B cell (primary cell): ENCODE data around the gene SLC2A4. TPM values are rescaled to one million over a fixed set of nuclear protein-coding genes. Genes with fewer than 3 reads are reported as not detected.

Experiments used
- ATAC-seq: fragments of 200-7000 bp; cut with Tn5 transposase; one replicate; pipeline ENCODE4 v1.10.0; 2021; ENCODE audit warnings: low read depth, mild to moderate bottlenecking, moderate number of reproducible peaks, moderate library complexity
- CTCF ChIA-PET: fragments of 350-600 bp; sonication (Branson Sonifier 250); formaldehyde crosslinking; loops from one replicate; lab custom pipeline; 2021; ENCODE audit warnings: antibody characterized with exemption, inconsistent platforms; lab: Charles Lee
- POLR2A ChIA-PET: fragments of 350-600 bp; sonication (Branson Sonifier 250); formaldehyde crosslinking; loops from one replicate; lab custom pipeline; 2021; ENCODE audit warnings: antibody characterized with exemption; lab: Charles Lee
- DNase-seq: peaks from one replicate; pipeline ENCODE4 v3.0.0; 2013
- H2AFZ ChIP-seq: 2 replicates; pipeline ENCODE4 v1.6.1; 2012; ENCODE audit warnings: mild to moderate bottlenecking, low read depth, low read length; ENCODE audit not compliant: insufficient read depth, poor library complexity, severe bottlenecking
- H3K27ac ChIP-seq, 2 donors: 1 replicate in 1 of 2; 2 replicates in 1 of 2; pipeline ENCODE4 v1.5.1; 2012 to 2013; ENCODE audit warnings: low read length in 2 of 2, mild to moderate bottlenecking in 2 of 2, moderate library complexity in 1 of 2
- H3K27me3 ChIP-seq, 4 experiments: fragments of 200-600 bp in 1 of 4; sonication (generic) in 1 of 4; replicated peaks in 1 of 4; 1 replicate in 2 of 4; 2 replicates in 2 of 4; pipeline versions ENCODE4 v1.6.1 to v1.7.0; 2013 to 2016; ENCODE audit warnings: low read length in 3 of 4, mild to moderate bottlenecking in 2 of 4, mixed read lengths in 1 of 4, moderate library complexity in 1 of 4; ENCODE audit not compliant: insufficient read depth in 4 of 4, control insufficient read depth in 3 of 4; ENCODE audit errors: control extremely low read depth in 1 of 4
- H3K36me3 ChIP-seq, 2 experiments: replicated peaks in 1 of 2; 1 replicate in 1 of 2; 2 replicates in 1 of 2; pipeline versions ENCODE4 v1.6.1 to v1.7.1; 2013; ENCODE audit warnings: low read length in 1 of 2; ENCODE audit not compliant: insufficient read depth in 2 of 2, control insufficient read depth in 1 of 2; ENCODE audit errors: control extremely low read depth in 1 of 2, extremely low read depth in 1 of 2
- H3K4me1 ChIP-seq, 2 donors: fragments of 200-600 bp in 1 of 2; sonication (generic) in 1 of 2; 1 replicate in 1 of 2; 2 replicates in 1 of 2; pipeline versions ENCODE4 v1.5.1 to v1.6.1; 2013 to 2017; ENCODE audit warnings: low read length in 2 of 2; ENCODE audit not compliant: control insufficient read depth in 2 of 2, insufficient read depth in 2 of 2
- H3K4me2 ChIP-seq: replicated peaks from 2 replicates; pipeline ENCODE3; 2012; ENCODE audit warnings: mild to moderate bottlenecking, low read depth, low read length; ENCODE audit not compliant: poor library complexity, severe bottlenecking
- H3K4me3 ChIP-seq, 5 experiments: fragments of 200-600 bp in 1 of 5; sonication (generic) in 1 of 5; 1 replicate in 3 of 5; 2 replicates in 2 of 5; pipeline versions ENCODE4 v1.5.1 to v1.7.0; 2011 to 2016; ENCODE audit warnings: low read length in 4 of 5, mild to moderate bottlenecking in 4 of 5, low read depth in 2 of 5, control low read depth in 1 of 5, moderate library complexity in 1 of 5; ENCODE audit not compliant: insufficient read depth in 1 of 5; ENCODE audit errors: control extremely low read depth in 1 of 5, extremely low read depth in 1 of 5
- H3K79me2 ChIP-seq: fragments of 200-600 bp; sonication (generic); one replicate; pipeline ENCODE4 v1.6.0; 2016; ENCODE audit warnings: low read length; ENCODE audit not compliant: control insufficient read depth, insufficient read depth
- H3K9ac ChIP-seq: fragments of 200-600 bp; sonication (generic); 2 replicates; pipeline ENCODE4 v1.6.1; 2017; ENCODE audit warnings: mild to moderate bottlenecking, low read length, moderate library complexity
- H3K9me3 ChIP-seq, 3 donors: one replicate each; pipeline versions ENCODE4 v1.6.1 to v1.7.1; 2013; ENCODE audit warnings: low read length in 2 of 3; ENCODE audit not compliant: control insufficient read depth in 2 of 3, insufficient read depth in 1 of 3; ENCODE audit errors: control extremely low read depth in 1 of 3
- H4K20me1 ChIP-seq: 2 replicates; pipeline ENCODE4 v1.6.0; 2012; ENCODE audit warnings: mild to moderate bottlenecking, low read length; ENCODE audit not compliant: insufficient read depth, control insufficient read depth, poor library complexity, severe bottlenecking
- H3K27ac Mint-ChIP-seq: one replicate; pipeline ENCODE4 v1.8.0; 2021; ENCODE audit warnings: mixed read lengths
- H3K27me3 Mint-ChIP-seq: one replicate; pipeline ENCODE4 v1.8.0; 2021; ENCODE audit warnings: mixed read lengths
- H3K4me1 Mint-ChIP-seq: one replicate; pipeline ENCODE4 v1.8.0; 2021; ENCODE audit warnings: mixed read lengths
- H3K4me3 Mint-ChIP-seq: one replicate; pipeline ENCODE4 v1.8.0; 2021; ENCODE audit warnings: mixed read lengths
- H3K9me3 Mint-ChIP-seq: one replicate; pipeline ENCODE4 v1.8.0; 2022; ENCODE audit warnings: mixed read lengths; ENCODE audit not compliant: insufficient read depth
- EZH2 ChIP-seq: IDR thresholded peaks from 2 replicates; pipeline ENCODE4 v1.6.1; 2012; ENCODE audit warnings: borderline replicate concordance, low read depth, mild to moderate bottlenecking, moderate library complexity, low read length; ENCODE audit not compliant: insufficient read depth, poor library complexity, severe bottlenecking
- WGBS: methylation state at CpG from one replicate; pipeline ENCODE4 v1.1.5; 2013; ENCODE audit warnings: missing lambda C conversion rate; ENCODE audit not compliant: insufficient coverage; 5-methylcytosine and 5-hydroxymethylcytosine counted together
- intact Hi-C: fragments of 100-400 bp; cut with micrococcal nuclease; formaldehyde crosslinking; loops from one replicate; pipeline ENCODE4 v1.10.0; 2022
- polyA plus RNA-seq: library from polyadenylated mRNA; depleted of rRNA; stranded (reverse); fragments of >200 nt; gene quantifications from 2 replicates; pipeline ENCODE4 v1.2.3, GENCODE V29; 2012
- total RNA-seq, 2 donors: library from RNA; stranded (reverse); fragments of 120-200 nt in 1 of 2; gene quantifications; 1 replicate in 1 of 2; 2 replicates in 1 of 2; pipeline versions ENCODE4 v1.2.3 to v1.2.4, GENCODE V29; 2013 to 2022
- TF ChIP-seq, protein P1 (sequence below): fragments of 200-600 bp; IDR thresholded peaks from one replicate; pipeline ENCODE4 v1.8.0; 2022; ENCODE audit warnings: antibody characterized with exemption, mild to moderate bottlenecking

SLC2A4 gene
- total and polyA plus RNA-seq, 2 donors (not counting 1 experiment from before 2014, with no cell fraction given) = not detected

DNA sequence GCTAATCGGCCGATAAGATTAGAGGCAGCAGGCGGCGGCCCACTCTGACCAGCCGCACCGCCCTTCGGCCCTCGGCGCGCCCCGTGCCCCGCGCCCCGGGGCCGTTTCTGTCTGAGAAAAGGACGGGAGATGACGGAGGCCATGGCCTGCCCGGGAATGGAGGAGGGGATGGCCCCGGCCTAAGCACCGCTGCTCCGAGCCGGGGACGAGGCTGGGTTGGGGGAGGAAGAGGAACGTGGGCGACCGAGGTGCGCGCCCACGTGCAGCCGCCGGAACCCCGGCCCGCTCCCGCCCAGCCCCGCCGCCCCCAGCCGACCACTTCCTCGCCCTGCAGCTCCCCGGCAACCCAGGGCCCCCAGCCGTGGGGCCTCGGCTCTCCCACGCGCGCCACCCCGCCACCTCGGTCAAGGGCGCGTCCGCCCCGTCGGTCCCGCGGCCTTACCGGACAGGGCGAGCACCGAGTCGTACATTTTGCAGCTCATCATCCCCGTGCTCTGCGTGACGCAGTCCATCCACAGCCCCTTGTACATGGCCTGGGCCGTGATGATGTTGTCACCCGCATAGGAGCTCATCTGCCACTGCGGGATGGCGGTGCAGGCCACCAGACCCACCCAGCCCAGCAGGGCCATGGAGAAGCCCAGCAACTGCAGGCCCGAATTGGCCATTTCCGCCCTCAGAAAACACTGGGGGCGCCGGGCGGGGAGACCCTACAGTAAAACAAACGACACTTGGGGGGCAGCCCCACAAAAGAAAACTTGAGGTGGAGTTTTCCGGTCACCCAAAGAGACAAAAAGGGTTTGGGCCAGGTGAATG is 19.9 kb upstream of the SLC2A4 start:
- WGBS = 9% methylated on average over 66 of the region's 71 CpGs
- Histone ChIP-seq H3K27me3 (peaks cover 0 to 17% (median 8%) of the 10 kb centered on the region in 4 experiments), H3K9ac (peak overlapping the region; percentile 66), H3K4me2 (peak overlapping the region; percentile 99), H3K79me2 (no peaks in the 10 kb centered on the region), H3K36me3 (peaks cover 3 to 22% of the 10 kb centered on the region in 2 experiments), H3K4me3 (peak overlapping the region in 4 of 5 experiments; percentile 49 to 71 (median 60)), H4K20me1 (no peaks in the 10 kb centered on the region), H3K9me3 (peaks cover 0 to 4% (median 0%) of the 10 kb centered on the region in 3 donors), H3K27ac (peak overlapping the region in 1 of 2 donors; percentile 59), H2AFZ (peak overlapping the region; percentile 96), H3K4me1 (peaks cover 27 to 32% of the 10 kb centered on the region in 2 donors)
- intact Hi-C loops = loop anchor here (2.0 kb wide), 1 partner anchor 19 kb away; the partner anchor contains the start of gene SLC2A4
- Mint-ChIP-seq H3K27me3 (peaks cover 20% of the 10 kb centered on the region), H3K4me1 (peaks cover 27% of the 10 kb centered on the region), H3K27ac (peak overlapping the region; percentile 50), H3K4me3 (peak overlapping the region; percentile 84), H3K9me3 (no peaks in the 10 kb centered on the region)
- no peak for TF ChIP-seq EZH2
- TF ChIP-seq, protein P1, sequence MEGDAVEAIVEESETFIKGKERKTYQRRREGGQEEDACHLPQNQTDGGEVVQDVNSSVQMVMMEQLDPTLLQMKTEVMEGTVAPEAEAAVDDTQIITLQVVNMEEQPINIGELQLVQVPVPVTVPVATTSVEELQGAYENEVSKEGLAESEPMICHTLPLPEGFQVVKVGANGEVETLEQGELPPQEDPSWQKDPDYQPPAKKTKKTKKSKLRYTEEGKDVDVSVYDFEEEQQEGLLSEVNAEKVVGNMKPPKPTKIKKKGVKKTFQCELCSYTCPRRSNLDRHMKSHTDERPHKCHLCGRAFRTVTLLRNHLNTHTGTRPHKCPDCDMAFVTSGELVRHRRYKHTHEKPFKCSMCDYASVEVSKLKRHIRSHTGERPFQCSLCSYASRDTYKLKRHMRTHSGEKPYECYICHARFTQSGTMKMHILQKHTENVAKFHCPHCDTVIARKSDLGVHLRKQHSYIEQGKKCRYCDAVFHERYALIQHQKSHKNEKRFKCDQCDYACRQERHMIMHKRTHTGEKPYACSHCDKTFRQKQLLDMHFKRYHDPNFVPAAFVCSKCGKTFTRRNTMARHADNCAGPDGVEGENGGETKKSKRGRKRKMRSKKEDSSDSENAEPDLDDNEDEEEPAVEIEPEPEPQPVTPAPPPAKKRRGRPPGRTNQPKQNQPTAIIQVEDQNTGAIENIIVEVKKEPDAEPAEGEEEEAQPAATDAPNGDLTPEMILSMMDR = no peak
- ATAC-seq (peak; percentile 59), DNase-seq (peak; percentile 66)
- CTCF ChIA-PET = no interaction called here
- POLR2A ChIA-PET = interaction anchor here (0.9 kb wide), 1 partner anchor 23 kb away, joined by 9 read pairs; no protein-coding TSS in a partner anchor
